RWPE2 (cell line): ENCODE measurements around the gene CLCN6.

Source experiments
- ATAC-seq: fragments of 200-7000 bp; cut with Tn5 transposase; 3 replicates; pipeline ENCODE4 v1.9.1; 2021; ENCODE audit warnings: low read depth
- DNase-seq: peaks from one replicate; pipeline ENCODE4 v3.0.0-alpha.2; 2020; ENCODE audit warnings: low spot score
- H3K27ac ChIP-seq: fragments of 450-650 bp; 2 replicates; pipeline ENCODE4 v1.5.1; 2017; ENCODE audit warnings: mild to moderate bottlenecking; ENCODE audit not compliant: poor library complexity, severe bottlenecking
- H3K27me3 ChIP-seq: fragments of 250-450 bp; sonication (Bioruptor Pico); 2 replicates; pipeline ENCODE4 v1.5.1; 2021; ENCODE audit warnings: mild to moderate bottlenecking, moderate library complexity; ENCODE audit not compliant: insufficient read depth, poor library complexity, severe bottlenecking
- H3K36me3 ChIP-seq: fragments of 250-450 bp; sonication (Bioruptor Pico); 2 replicates; pipeline ENCODE4 v1.5.1; 2020; ENCODE audit warnings: low read depth, mild to moderate bottlenecking, moderate library complexity
- H3K4me1 ChIP-seq: fragments of 250-450 bp; sonication (Bioruptor Pico); 2 replicates; pipeline ENCODE4 v1.5.1; 2021; ENCODE audit warnings: mild to moderate bottlenecking, moderate library complexity; ENCODE audit not compliant: insufficient read depth, poor library complexity, severe bottlenecking
- H3K4me3 ChIP-seq: fragments of 250-450 bp; sonication (Bioruptor Pico); 2 replicates; pipeline ENCODE4 v1.5.1; 2021; ENCODE audit warnings: mild to moderate bottlenecking, moderate library complexity; ENCODE audit not compliant: severe bottlenecking
- H3K9me3 ChIP-seq: fragments of 250-450 bp; sonication (Bioruptor Pico); 2 replicates; pipeline ENCODE4 v1.5.1; 2021; ENCODE audit warnings: mild to moderate bottlenecking, moderate library complexity; ENCODE audit not compliant: severe bottlenecking
- TF ChIP-seq, protein P1 (sequence below): fragments of 450-650 bp; IDR thresholded peaks from one replicate; pipeline ENCODE4 v1.5.1; 2017; ENCODE audit warnings: mild to moderate bottlenecking, moderate library complexity; ENCODE audit not compliant: poor library complexity, severe bottlenecking

Gene CLCN6

DNA sequence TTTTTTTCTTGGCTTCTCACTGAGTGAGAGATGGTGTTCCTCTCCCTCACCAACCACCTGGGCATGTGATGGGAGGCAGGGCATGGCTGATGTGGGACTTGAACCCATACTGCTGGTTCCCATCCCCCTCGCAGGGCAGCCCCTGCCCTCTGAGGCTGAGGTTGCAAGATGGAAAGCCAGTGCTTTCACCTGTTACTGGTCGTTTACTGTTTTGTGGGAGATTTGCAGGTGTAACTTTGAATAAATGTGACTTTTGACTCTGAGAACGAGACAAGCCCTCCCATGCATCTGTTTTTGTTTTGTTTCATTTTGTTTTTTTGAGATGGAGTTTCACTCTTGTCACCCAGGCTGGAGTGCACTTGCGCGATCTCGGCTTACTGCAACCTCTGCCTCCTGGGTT is 22.4 kb upstream of the CLCN6 start:
- Histone ChIP-seq H3K4me1 (peaks cover 7% of the 10 kb centered on the region), H3K27me3 (no peaks in the 10 kb centered on the region), H3K4me3 (no peak overlapping the region), H3K36me3 (no peaks in the 10 kb centered on the region), H3K9me3 (no peaks in the 10 kb centered on the region), H3K27ac (no peak overlapping the region)
- no peak for DNase-seq
- TF ChIP-seq, protein P1, sequence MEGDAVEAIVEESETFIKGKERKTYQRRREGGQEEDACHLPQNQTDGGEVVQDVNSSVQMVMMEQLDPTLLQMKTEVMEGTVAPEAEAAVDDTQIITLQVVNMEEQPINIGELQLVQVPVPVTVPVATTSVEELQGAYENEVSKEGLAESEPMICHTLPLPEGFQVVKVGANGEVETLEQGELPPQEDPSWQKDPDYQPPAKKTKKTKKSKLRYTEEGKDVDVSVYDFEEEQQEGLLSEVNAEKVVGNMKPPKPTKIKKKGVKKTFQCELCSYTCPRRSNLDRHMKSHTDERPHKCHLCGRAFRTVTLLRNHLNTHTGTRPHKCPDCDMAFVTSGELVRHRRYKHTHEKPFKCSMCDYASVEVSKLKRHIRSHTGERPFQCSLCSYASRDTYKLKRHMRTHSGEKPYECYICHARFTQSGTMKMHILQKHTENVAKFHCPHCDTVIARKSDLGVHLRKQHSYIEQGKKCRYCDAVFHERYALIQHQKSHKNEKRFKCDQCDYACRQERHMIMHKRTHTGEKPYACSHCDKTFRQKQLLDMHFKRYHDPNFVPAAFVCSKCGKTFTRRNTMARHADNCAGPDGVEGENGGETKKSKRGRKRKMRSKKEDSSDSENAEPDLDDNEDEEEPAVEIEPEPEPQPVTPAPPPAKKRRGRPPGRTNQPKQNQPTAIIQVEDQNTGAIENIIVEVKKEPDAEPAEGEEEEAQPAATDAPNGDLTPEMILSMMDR = no peak
- no peak for ATAC-seq

DNA sequence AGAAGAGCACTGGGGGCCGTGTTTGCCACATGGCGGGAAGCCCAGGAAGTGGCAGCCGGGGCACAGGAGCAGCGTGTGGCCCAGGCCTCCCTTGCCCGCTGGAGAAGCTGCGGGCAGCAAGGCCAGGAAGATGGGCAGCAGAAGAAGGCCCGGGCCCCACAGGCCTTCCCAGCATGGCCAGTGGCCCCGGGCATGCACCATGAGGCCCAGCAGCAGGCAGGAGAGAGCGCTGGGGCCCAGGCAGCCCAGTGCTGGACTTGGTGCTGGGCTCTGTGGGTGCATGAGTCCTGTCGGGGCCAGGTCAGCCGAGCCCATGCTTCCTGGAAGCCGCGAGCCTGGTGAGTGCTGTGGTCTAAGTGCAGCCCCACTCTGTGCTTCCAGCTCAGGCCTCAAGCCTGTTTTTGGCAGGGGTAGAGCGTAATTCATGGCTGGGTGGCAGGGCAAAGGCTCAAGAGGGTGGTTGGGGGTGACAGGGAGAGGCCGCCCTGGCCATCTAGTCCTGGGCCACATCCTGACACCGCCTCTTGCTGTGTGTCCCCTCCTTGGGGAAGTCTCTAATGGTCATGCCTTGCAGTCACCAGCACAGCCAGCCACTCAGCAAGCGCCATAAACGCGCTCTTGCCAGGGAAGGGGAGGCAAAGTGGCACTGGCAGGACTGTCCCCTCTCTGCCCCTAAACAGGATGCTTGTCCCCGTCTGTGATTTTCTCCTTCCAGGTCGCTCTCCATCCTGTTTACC is 21.6 kb upstream of the CLCN6 start:
- H3K4me3 ChIP-seq = no peak overlapping the region
- H3K4me1 ChIP-seq = peaks cover 7% of the 10 kb centered on the region
- no peak overlapping the region for H3K27ac ChIP-seq
- no peaks in the 10 kb centered on the region for H3K9me3 ChIP-seq
- no peaks in the 10 kb centered on the region for H3K36me3 ChIP-seq
- DNase-seq = no peak
- TF ChIP-seq, protein P1 = no peak
- no peak for ATAC-seq
- no peaks in the 10 kb centered on the region for H3K27me3 ChIP-seq

DNA sequence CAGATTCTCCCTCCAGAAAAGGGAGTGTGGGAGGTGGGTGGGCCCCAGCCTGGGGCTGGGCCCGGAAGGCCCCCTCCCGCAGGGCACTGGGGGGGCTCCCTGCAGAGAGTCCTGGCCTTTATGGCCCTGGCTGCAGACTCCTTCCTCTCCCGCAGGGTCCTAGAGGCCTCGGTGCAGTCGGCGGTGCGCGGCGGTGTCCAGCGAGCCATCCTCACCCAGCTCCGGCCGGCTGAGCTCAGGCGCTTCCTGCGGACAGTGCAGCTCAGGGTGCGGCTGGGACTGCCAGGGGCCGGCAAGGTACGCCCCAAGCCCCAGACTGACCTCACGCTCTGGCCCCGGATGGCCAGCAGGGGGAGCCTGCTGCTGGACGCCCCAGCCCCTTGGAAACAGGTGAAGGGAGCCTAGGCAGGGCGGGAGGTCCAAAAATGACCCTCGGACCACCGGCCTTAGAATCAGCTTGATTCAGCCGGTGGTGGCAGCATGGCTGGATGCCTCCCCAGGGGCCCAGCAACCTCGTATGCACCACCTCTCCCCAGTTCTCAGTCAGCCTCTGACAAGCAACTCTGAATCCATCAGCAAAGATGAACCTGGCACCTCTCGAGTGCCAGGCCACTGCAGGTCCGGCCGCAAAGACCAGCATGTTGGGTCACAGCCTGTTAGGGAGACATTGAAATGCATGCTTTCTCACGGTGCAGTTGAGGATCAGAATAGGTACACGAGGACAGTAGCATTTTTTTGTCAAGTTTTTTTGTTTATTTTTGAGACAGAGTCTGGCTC is 20.8 kb upstream of the CLCN6 start:
- H3K36me3 ChIP-seq = no peaks in the 10 kb centered on the region
- DNase-seq (no peak), ATAC-seq (peak; percentile 67)
- H3K9me3 ChIP-seq = no peaks in the 10 kb centered on the region
- H3K27ac ChIP-seq = no peak overlapping the region
- peaks cover 7% of the 10 kb centered on the region for H3K4me1 ChIP-seq
- H3K4me3 ChIP-seq = no peak overlapping the region
- H3K27me3 ChIP-seq = no peaks in the 10 kb centered on the region
- TF ChIP-seq, protein P1 = peak; percentile 86

DNA sequence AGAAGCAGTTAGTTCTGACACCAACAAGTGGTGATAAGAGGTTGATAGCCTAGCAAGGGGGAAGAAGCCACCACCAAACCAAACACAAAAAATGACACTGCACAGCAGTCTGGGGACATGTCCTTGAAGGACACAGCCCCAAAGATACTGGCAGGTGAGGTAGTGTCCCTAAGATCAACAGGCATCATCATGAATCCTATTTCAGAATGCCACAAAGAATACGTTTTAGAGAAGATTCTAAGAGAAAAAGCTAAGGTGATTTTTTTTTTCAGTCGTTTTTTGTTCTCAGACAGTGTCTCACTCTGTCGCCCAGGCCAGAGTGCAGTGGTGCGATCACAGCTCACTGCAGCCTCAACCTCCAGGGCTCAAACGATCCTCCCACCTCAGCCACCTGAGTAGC is 19.8 kb upstream of the CLCN6 start:
- peaks cover 13% of the 10 kb centered on the region for H3K4me1 ChIP-seq
- H3K9me3 ChIP-seq = no peaks in the 10 kb centered on the region
- DNase-seq (no peak), ATAC-seq (no peak)
- TF ChIP-seq, protein P1 = no peak
- H3K27me3 ChIP-seq = no peaks in the 10 kb centered on the region
- no peak overlapping the region for H3K4me3 ChIP-seq
- H3K27ac ChIP-seq = no peak overlapping the region
- no peaks in the 10 kb centered on the region for H3K36me3 ChIP-seq
